IPS-NIHi11 (cell line): Measurements from ENCODE around the gene ADARB2.
"Not testable (repeated sequence)": the region's sequence is repeated elsewhere in the genome, so short reads cannot be mapped to it uniquely, and the experiment has no call there.

ENCODE experiments used
- DNase-seq: peaks from one replicate; pipeline ENCODE4 v3.0.0; 2012; ENCODE audit warnings: mixed read lengths, low spot score

ADARB2 gene

GRCh38 chr10:1367938-1368841, 369.1 kb downstream of the ADARB2 start:
- DNase-seq: peak; percentile 1

DNA sequence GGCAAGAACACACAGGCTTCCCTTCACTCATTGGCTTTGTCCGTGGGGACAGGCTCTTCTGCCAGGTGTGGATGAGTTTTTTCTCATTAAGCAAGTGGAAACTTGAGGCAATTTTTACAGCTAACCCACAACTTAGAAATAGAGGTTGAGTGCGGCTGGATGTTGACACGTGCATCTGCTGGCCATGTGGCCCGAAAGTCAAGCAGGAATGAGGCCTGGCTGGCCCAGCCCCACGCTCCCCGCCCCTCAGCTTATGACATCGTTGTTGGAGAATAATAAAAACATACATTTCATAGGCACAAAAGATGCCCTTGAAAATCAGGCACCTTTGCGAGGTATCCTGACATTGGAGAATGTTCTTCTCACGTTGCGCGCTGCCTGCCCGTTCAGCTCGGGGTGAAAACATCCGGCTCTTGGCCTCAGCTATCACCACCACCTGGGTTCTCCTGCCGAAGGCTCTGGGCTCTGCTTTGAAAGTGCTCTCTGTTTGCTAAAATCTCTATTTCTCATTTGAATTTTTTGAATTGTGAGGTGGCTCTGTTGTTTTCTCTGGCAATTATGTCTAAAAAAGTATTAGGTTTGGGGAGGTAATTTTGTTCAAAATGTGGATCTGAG, 370.4 kb downstream of the ADARB2 start:
- no peak for DNase-seq

- DNase-seq: no peak
Measured at GRCh38 chr10:1366322-1366691, 371.0 kb downstream of the ADARB2 start.

DNA sequence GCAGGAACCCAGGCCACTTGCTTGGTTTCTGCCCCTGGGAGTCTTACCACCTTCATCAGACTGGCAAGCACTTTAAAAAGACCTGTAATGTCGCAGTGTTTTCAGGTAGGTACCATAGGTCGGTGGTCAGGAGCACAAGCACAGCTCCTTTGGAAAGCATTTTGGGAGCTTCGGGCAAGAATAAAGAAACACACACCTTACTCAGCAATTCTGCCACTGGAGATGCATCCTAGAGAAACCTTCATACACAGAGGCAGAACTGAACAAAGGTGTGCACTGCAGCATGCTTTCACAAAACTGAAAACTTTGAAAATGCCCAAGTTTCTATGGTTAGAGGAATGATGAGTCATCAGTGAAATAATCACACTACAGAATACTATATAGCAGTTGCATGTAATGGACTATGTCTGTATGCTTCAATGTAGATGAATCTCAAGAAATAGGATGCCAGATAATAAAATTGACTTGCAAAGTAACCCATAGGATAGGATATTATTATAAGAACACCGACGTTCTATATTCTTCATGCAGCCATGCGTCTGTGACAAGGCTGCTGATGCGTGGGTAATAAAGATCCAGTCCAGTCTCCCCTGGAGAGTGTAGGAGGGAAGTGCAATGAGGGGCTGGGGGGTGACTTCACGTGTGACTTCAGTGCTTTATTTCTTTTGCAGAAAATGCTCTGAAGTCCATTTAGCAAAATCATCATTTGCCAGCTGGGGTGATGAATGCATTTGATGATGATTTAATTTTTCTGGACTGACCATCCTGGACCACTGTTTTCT, 371.6 kb downstream of the ADARB2 start:
- DNase-seq: no peak

- DNase-seq: no peak
Measured at GRCh38 chr10:1364151-1364910, 373.0 kb downstream of the ADARB2 start.

- DNase-seq: no peak
Measured at GRCh38 chr10:1363446-1364121, 373.7 kb downstream of the ADARB2 start.

DNA sequence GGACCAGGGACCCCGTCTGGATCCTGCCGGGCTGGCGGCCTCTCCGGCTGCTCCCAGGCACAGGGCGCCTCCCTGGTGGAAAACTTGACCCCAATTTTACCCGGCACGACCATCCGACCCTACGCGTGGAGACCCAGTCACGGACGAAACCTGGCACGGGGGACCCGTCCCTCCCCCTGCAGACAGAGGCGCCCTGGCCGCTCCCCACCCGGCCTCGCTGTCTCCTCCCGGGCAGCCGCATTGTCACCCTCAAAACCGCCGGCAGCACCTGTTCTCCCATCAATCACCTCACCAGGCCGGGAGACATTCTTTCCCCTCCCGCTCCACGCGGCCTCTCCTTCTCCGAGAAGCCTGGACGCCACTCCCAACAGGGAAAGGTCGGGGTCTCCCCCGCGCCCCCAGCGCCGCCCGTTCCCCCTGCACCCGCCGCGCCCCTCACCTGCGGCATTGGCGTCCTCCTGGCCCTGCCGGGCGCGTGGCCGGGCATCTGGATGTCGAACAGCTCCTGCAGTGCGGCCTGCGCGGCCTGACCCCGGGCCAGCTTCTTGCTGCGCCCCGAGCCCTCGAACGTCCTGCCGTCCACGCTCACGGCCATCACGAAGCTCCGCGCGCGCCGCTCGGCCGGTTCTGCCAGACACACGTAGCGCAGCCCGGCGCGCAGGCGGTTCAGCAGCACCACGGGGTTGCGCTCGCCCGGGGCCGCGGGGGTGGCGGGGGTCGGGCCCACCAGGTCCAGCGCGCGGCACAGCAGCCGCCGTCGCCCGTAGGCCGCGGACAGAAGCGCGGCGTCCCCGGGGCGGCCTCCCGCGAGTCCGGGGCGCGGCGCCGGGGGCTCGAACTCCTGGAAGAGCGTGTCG, 374.5 kb downstream of the ADARB2 start:
- peak; percentile 17 for DNase-seq

DNA sequence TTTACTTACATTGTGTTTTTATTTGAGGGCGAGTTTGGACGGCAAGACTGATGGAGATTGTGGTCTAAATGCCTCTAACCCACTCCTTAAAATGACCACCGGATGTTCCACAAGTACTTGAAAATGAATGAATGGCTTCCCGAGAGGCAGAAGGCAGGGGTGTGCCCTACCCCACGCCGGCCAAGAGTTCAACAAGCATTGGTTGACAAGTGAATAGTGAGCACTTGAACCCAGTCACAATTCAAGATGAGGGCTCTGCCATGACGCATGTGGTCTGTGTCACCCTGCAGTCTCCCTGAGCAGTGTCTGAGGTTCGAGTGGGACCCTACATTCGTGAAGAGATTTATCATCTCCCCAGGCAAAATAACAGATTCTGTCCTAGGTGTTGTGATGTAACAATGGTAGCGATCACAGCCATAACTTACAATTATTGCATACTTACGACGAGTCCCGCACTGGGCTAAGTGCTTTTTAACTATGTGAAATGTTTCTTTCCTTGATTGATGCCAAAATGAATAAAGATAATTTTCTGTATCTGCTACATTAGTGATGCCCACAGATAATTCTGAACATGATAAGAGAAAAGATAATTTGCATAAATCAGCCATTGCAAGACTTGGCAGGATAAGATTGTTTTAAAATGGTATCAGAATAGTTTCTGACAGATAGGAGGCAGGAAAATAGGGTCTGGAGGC, 375.8 kb downstream of the ADARB2 start:
- DNase-seq: no peak

- peak; percentile 44 for DNase-seq
Measured at GRCh38 chr10:1360558-1361164, 376.7 kb downstream of the ADARB2 start.

DNA sequence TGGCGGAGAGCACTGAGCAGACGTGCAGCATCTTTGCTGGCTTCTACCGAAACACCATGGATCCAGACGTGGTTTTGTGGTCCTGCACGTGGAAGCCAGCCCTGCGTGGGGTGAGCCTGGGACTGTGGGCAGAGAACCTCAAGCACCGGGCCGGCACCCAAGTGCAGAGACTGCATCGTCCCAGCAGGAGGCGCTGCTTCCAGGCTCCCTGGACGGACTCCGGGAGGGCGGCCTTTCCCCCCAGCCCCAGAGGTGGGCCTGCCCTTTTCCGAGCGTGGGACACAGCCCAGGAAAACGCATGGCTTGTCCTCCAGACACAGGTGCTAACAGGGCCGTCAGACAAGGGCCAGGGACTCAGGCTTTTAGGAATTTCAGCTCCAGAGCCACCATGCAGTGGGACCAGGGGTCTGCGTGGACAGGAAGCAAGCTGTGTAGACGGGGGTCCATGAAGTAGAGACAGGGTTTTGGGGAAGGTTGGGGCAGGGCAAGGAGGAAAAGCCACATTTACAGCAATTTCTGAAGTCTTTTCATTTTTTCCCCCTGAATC, 377.2 kb downstream of the ADARB2 start:
- peak; percentile 84 for DNase-seq

DNA sequence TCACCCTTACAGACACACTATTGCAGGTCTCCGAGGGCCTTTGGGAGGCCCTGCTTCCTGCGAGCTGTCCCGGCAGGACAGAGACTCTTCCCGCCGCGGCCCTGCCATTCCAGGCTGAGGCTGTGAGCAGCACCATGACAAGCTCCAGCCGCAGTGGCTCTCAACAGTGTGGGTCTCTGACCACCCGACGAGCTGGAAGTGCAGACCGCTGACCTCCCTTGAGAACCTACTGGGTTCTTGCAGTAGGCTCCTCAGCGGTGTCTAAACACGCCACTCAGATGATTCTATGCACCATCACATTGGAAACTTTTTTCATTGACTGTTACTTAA, 377.7 kb downstream of the ADARB2 start:
- no peak for DNase-seq

DNA sequence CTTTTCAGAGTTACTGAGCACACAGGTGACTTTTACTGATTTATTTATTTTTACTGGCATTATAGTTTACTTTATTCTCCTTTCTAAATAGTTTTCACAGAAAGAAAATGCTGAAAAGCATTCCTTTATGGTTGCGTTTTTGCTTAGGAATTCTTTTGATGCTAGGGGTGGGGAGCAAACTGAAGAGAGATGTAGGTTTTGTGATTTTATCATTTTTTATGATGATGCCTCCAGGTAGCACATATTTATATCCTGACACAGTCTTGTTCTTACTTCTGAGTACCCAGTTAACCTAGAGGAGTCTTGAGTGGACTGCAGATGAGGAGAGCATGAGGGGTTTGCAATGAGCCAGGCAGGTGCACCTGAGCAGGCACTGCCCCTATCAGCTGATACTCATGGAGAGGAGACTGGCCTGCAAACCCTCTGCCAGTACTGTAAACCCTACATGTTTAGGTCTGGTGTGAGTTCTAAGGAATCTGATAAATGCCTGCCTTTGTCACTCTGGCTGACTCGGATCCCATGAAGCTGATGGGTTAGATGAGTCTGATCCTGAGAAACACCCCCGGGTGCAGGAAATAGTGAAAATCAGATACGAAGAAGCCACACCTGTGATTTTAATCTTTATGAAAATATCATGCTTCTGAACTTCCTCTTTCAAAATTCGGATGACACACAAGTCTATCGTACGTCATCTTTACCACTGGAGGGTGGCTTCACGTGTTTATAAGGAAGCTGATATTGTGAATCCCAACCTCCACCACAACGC, 378.3 kb downstream of the ADARB2 start:
- no peak for DNase-seq

- DNase-seq: no peak
Measured at GRCh38 chr10:1358147-1358546, 379.2 kb downstream of the ADARB2 start.

DNA sequence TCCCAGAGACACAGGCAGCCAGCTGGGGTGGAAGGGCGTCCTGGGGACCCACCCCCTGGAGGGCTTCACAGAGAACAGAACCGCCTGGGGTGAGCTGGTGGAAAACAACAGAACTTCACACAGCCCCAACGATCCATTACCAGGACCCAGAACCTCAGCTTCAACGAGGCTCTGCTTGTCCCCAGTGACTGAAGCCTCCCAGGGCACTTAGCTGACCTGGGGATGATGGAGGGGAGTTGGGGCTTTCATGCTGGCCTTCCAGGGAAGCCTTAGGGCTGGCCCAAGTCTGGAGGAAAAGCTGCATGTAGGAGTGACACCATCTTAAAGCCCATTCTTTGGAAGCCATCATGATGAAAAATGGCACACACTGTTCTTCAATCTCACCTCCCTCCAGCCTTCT, 381.0 kb downstream of the ADARB2 start:
- DNase-seq: no peak

DNA sequence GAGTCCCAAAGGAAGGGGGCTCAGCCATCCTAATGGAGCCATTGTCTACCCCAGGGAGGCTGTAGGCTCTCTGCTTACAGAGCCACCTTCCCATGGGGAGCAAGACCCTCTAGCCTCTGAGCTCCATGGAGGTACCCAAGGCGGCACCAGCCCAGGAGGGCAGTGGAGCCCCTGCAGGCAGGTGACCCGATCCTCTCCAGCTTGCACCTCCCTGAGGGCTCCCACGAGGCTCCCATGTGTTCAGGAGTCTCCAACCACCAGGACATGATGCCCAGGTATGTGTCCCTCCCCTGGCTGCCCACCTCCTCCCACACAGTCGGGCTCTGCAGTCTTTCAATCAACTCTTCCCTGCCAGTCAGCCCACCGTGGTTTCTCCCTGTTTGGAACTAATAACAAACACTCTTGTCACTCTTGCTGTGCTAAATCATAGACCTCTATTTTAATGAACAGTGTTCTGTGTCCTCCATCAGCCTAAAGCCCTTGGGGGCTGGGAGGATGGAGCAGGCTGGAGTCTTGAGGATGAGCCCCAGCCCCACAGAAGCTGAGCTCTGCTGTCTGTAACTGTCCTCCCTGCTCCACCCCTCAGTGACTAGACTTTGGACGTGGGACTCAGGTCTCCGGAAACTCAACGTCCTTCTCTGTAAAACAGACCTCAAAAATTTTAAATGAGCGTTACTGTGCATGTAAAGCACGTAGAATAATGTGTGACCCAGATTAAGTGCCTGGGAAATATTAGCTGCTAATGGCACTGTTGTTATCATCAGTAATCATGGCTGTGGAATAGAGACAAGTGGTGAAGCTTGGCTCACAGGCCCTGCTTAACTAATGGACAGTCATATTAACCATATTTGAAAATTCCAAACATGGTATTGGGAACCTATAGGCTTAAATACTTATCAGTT, 382.3 kb downstream of the ADARB2 start:
- DNase-seq: no peak

- DNase-seq: not testable (repeated sequence)
Measured at GRCh38 chr10:1352296-1352695, 385.0 kb downstream of the ADARB2 start.

DNA sequence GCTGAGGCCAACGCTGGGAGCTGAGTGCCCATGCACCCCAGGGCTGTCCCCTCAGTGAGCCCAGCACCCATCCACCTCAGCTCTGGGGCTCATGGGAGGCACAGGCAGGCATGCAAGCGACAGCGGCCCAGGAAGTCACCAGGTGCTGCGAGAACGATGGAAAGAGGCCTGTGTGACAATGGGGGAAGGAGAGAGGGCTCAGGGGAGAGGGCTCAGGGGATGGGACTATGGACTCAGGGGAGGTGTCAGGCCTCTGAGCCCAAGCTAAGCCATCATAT, 388.6 kb downstream of the ADARB2 start:
- no peak for DNase-seq
